Measurements from ENCODE around the gene ASPHD1.
"Not testable (repeated sequence)": the region's sequence is repeated elsewhere in the genome, so short reads cannot be mapped to it uniquely, and the experiment has no call there.

The ASPHD1 gene

GRCh38 chr16:29862884-29863668 is 37.2 kb upstream of the ASPHD1 start, which contains the start of gene CDIPT:
CDIPT (minus strand) TSS chr16:29863226; CDS start chr16:29862857, 369 bp downstream.
- Histone ChIP-seq H3K27ac (ENCODE audit: insufficient read depth, low read length, poor library complexity, severe bottlenecking) (peak within 1 kb of the TSS; percentile 93), H3K4me3 (ENCODE audit: insufficient read depth, low read depth, low read length, poor library complexity, severe bottlenecking) (peak within 1 kb of the TSS; percentile 96), H3K4me1 (ENCODE audit: control insufficient read depth, insufficient read depth, low read length, poor library complexity, severe bottlenecking) (peaks cover 19% of the 10 kb centered on the region), H3K27me3 (replicated peaks; ENCODE audit: control insufficient read depth, insufficient read depth, low read length, poor library complexity, severe bottlenecking) (no peaks in the 10 kb centered on the region), H3K9me3 (ENCODE audit: control insufficient read depth, low read length) (no peaks in the 10 kb centered on the region), H3K36me3 (ENCODE audit: control insufficient read depth, insufficient read depth, low read length) (peaks cover 26% of the 10 kb centered on the region)
- peak; percentile 81 to 88 (median 88) for DNase-seq

GRCh38 chr16:29863669-29863984 is 36.7 kb upstream of the ASPHD1 start:
- H3K27ac ChIP-seq (ENCODE audit: insufficient read depth, low read length, poor library complexity, severe bottlenecking), result peak overlapping the region; percentile 93

DNA sequence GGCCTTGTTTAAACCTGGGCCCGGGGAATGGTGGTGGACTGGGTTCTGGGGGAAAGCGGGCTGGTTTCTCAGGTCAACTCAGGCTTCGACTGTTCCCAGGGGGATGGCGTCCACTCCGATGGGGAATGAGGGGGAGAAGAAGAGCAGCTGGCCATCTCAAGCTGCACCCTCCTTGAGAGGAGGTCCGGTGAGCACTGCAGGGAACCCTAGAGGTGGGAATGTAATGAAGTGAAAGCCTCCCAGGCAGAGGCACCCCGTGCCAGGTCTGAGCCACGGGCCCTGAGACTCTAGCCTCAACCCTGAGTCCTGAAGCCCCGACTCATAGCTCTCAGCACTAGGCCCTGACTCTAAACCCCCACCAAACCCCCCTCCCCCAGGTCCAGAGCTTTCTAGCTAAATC is 36.1 kb upstream of the ASPHD1 start:
- H3K27ac ChIP-seq (ENCODE audit: insufficient read depth, low read length, poor library complexity, severe bottlenecking), result no peak overlapping the region
- no peak overlapping the region for H3K4me3 ChIP-seq (ENCODE audit: insufficient read depth, low read depth, low read length, poor library complexity, severe bottlenecking)
- H3K9me3 ChIP-seq (ENCODE audit: control insufficient read depth, low read length), result no peaks in the 10 kb centered on the region
- H3K4me1 ChIP-seq (ENCODE audit: control insufficient read depth, insufficient read depth, low read length, poor library complexity, severe bottlenecking), result peaks cover 19% of the 10 kb centered on the region
- peaks cover 15% of the 10 kb centered on the region for H3K36me3 ChIP-seq (ENCODE audit: control insufficient read depth, insufficient read depth, low read length)
- H3K27me3 ChIP-seq (replicated peaks; ENCODE audit: control insufficient read depth, insufficient read depth, low read length, poor library complexity, severe bottlenecking), result no peaks in the 10 kb centered on the region
- DNase-seq, result no peak

More at GRCh38 chr16:29863669-29863984, 36.7 kb upstream of the ASPHD1 start:
- Histone ChIP-seq H3K36me3 (ENCODE audit: control insufficient read depth, insufficient read depth, low read length) (peaks cover 21% of the 10 kb centered on the region), H3K4me3 (ENCODE audit: insufficient read depth, low read depth, low read length, poor library complexity, severe bottlenecking) (no peak overlapping the region), H3K9me3 (ENCODE audit: control insufficient read depth, low read length) (no peaks in the 10 kb centered on the region), H3K4me1 (ENCODE audit: control insufficient read depth, insufficient read depth, low read length, poor library complexity, severe bottlenecking) (peaks cover 19% of the 10 kb centered on the region), H3K27me3 (replicated peaks; ENCODE audit: control insufficient read depth, insufficient read depth, low read length, poor library complexity, severe bottlenecking) (no peaks in the 10 kb centered on the region)
- DNase-seq, result no peak

DNA sequence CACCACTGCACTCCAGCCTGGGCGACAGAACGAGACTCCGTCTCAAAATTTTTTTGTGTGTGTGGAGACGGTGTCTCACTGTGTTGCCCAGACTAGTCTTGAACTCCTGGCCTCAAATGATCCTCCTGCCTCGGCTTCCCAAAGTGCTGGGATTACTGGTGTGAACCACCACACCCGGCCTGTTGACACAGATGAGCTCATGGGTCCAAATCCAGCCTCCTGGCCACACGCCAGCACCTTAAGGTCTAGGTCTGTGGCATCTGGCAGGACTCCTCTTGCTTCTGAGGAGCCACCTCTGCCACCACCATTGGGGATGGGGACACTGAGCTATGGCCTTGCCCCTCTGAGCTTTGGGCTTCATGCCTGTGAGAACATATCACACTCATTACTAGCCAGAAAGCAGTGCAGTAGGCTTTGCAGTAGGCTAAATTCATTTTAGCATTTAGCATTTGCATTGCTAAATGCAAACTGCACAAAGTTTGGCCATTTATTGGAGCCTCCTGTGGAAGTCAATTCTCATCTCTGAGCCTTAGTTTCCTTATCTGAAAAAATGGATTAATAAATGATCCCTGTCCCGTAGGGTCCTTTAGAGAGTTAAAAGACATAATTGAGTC is 31.8 kb upstream of the ASPHD1 start:
- Histone ChIP-seq H3K36me3 (ENCODE audit: control insufficient read depth, insufficient read depth, low read length) (no peaks in the 10 kb centered on the region), H3K9me3 (ENCODE audit: control insufficient read depth, low read length) (no peaks in the 10 kb centered on the region), H3K4me1 (ENCODE audit: control insufficient read depth, insufficient read depth, low read length, poor library complexity, severe bottlenecking) (peaks cover 3% of the 10 kb centered on the region), H3K27ac (ENCODE audit: insufficient read depth, low read length, poor library complexity, severe bottlenecking) (no peak overlapping the region), H3K27me3 (replicated peaks; ENCODE audit: control insufficient read depth, insufficient read depth, low read length, poor library complexity, severe bottlenecking) (no peaks in the 10 kb centered on the region), H3K4me3 (ENCODE audit: insufficient read depth, low read depth, low read length, poor library complexity, severe bottlenecking) (no peak overlapping the region)
- no peak for DNase-seq

GRCh38 chr16:29869067-29869466 is 31.2 kb upstream of the ASPHD1 start:
- H3K9me3 ChIP-seq (ENCODE audit: control insufficient read depth, low read length); H3K36me3 ChIP-seq (ENCODE audit: control insufficient read depth, insufficient read depth, low read length); H3K4me3 ChIP-seq (ENCODE audit: insufficient read depth, low read depth, low read length, poor library complexity, severe bottlenecking); H3K4me1 ChIP-seq (ENCODE audit: control insufficient read depth, insufficient read depth, low read length, poor library complexity, severe bottlenecking); H3K27ac ChIP-seq (ENCODE audit: insufficient read depth, low read length, poor library complexity, severe bottlenecking); H3K27me3 ChIP-seq (replicated peaks; ENCODE audit: control insufficient read depth, insufficient read depth, low read length, poor library complexity, severe bottlenecking); DNase-seq: not testable (repeated sequence)

GRCh38 chr16:29871822-29872546 is 28.3 kb upstream of the ASPHD1 start:
- H3K4me3 ChIP-seq (ENCODE audit: insufficient read depth, low read depth, low read length, poor library complexity, severe bottlenecking), result no peak overlapping the region
- no peaks in the 10 kb centered on the region for H3K36me3 ChIP-seq (ENCODE audit: control insufficient read depth, insufficient read depth, low read length)
- no peak overlapping the region for H3K27ac ChIP-seq (ENCODE audit: insufficient read depth, low read length, poor library complexity, severe bottlenecking)
- no peaks in the 10 kb centered on the region for H3K9me3 ChIP-seq (ENCODE audit: control insufficient read depth, low read length)
- no peak for DNase-seq
- H3K27me3 ChIP-seq (replicated peaks; ENCODE audit: control insufficient read depth, insufficient read depth, low read length, poor library complexity, severe bottlenecking), result no peaks in the 10 kb centered on the region
- peaks cover 8% of the 10 kb centered on the region for H3K4me1 ChIP-seq (ENCODE audit: control insufficient read depth, insufficient read depth, low read length, poor library complexity, severe bottlenecking)

- no peaks in the 10 kb centered on the region for H3K9me3 ChIP-seq (ENCODE audit: control insufficient read depth, low read length)
- peaks cover 17% of the 10 kb centered on the region for H3K4me1 ChIP-seq (ENCODE audit: control insufficient read depth, insufficient read depth, low read length, poor library complexity, severe bottlenecking)
- no peak overlapping the region for H3K4me3 ChIP-seq (ENCODE audit: insufficient read depth, low read depth, low read length, poor library complexity, severe bottlenecking)
- no peak overlapping the region for H3K27ac ChIP-seq (ENCODE audit: insufficient read depth, low read length, poor library complexity, severe bottlenecking)
- DNase-seq, result no peak
- no peaks in the 10 kb centered on the region for H3K36me3 ChIP-seq (ENCODE audit: control insufficient read depth, insufficient read depth, low read length)
- H3K27me3 ChIP-seq (replicated peaks; ENCODE audit: control insufficient read depth, insufficient read depth, low read length, poor library complexity, severe bottlenecking), result peaks cover 7% of the 10 kb centered on the region
These were observed 27.0 kb upstream of the ASPHD1 start for GRCh38 chr16:29873319-29873718.

GRCh38 chr16:29875206-29875605 is 25.1 kb upstream of the ASPHD1 start:
- Histone ChIP-seq H3K4me1 (ENCODE audit: control insufficient read depth, insufficient read depth, low read length, poor library complexity, severe bottlenecking) (peaks cover 17% of the 10 kb centered on the region), H3K9me3 (ENCODE audit: control insufficient read depth, low read length) (no peaks in the 10 kb centered on the region), H3K4me3 (ENCODE audit: insufficient read depth, low read depth, low read length, poor library complexity, severe bottlenecking) (no peak overlapping the region), H3K27me3 (replicated peaks; ENCODE audit: control insufficient read depth, insufficient read depth, low read length, poor library complexity, severe bottlenecking) (peaks cover 7% of the 10 kb centered on the region), H3K27ac (ENCODE audit: insufficient read depth, low read length, poor library complexity, severe bottlenecking) (no peak overlapping the region), H3K36me3 (ENCODE audit: control insufficient read depth, insufficient read depth, low read length) (no peaks in the 10 kb centered on the region)
- DNase-seq, result no peak

- H3K27me3 ChIP-seq (replicated peaks; ENCODE audit: control insufficient read depth, insufficient read depth, low read length, poor library complexity, severe bottlenecking), result peaks cover 7% of the 10 kb centered on the region
- no peak for DNase-seq
- no peaks in the 10 kb centered on the region for H3K9me3 ChIP-seq (ENCODE audit: control insufficient read depth, low read length)
- H3K4me3 ChIP-seq (ENCODE audit: insufficient read depth, low read depth, low read length, poor library complexity, severe bottlenecking), result peak overlapping the region; percentile 45
- H3K4me1 ChIP-seq (ENCODE audit: control insufficient read depth, insufficient read depth, low read length, poor library complexity, severe bottlenecking), result peaks cover 17% of the 10 kb centered on the region
- no peaks in the 10 kb centered on the region for H3K36me3 ChIP-seq (ENCODE audit: control insufficient read depth, insufficient read depth, low read length)
- H3K27ac ChIP-seq (ENCODE audit: insufficient read depth, low read length, poor library complexity, severe bottlenecking), result no peak overlapping the region
These were observed 24.1 kb upstream of the ASPHD1 start for GRCh38 chr16:29876217-29876593.

All from effector memory CD4-positive, alpha-beta T cell (primary cell).